HFFc6 (cell line): ENCODE data around the gene NINJ1. TPM values are rescaled to one million over a fixed set of nuclear protein-coding genes. Genes with fewer than 3 reads are reported as not detected.

Experiments
- DNase-seq: peaks from one replicate; pipeline ENCODE4 v3.0.0-alpha.2; 2018
- H3K27ac Mint-ChIP-seq: 2 replicates; pipeline ENCODE4 v1.8.0; 2020; ENCODE audit warnings: mild to moderate bottlenecking, mixed read lengths
- H3K27me3 Mint-ChIP-seq: 2 replicates; pipeline ENCODE4 v1.8.0; 2021; ENCODE audit warnings: mild to moderate bottlenecking, moderate library complexity, mixed read lengths; ENCODE audit not compliant: insufficient read depth
- H3K36me3 Mint-ChIP-seq: 2 replicates; pipeline ENCODE4 v1.8.0; 2021; ENCODE audit warnings: low read depth, mixed read lengths
- H3K4me1 Mint-ChIP-seq: 2 replicates; pipeline ENCODE4 v1.8.0; 2020; ENCODE audit warnings: low read depth, mixed read lengths
- H3K4me3 Mint-ChIP-seq: 2 replicates; pipeline ENCODE4 v1.8.0; 2020; ENCODE audit warnings: mild to moderate bottlenecking, moderate library complexity, mixed read lengths
- H3K9me3 Mint-ChIP-seq: 2 replicates; pipeline ENCODE4 v1.8.0; 2020; ENCODE audit warnings: mild to moderate bottlenecking, mixed read lengths
- CTCF ChIP-seq: fragments of 200-600 bp; sonication (generic); IDR thresholded peaks from 2 replicates; pipeline ENCODE4 v1.5.0; 2021; ENCODE audit warnings: antibody characterized with exemption, mild to moderate bottlenecking
- total RNA-seq, 6 experiments: library from RNA; stranded (reverse); fragmentation: NEBNext Ultra II Directional; extraction: Animal tissue kit (Norgen Biotek cat#: 25700); gene quantifications; 2 replicates in 1 of 6; 3 replicates in 5 of 6; pipeline ENCODE4 v1.2.3, GENCODE V29; 2021

The NINJ1 gene
- total RNA-seq, 6 experiments from 2014 or later: 23.2 to 28.0 (median 25.6) TPM

- Mint-ChIP-seq H3K27ac (no peak overlapping the region), H3K36me3 (no peaks in the 10 kb centered on the region), H3K9me3 (no peaks in the 10 kb centered on the region), H3K27me3 (0 out of 2 replicates have a peak, but pooled peaks cover 1% of the 10 kb centered on the region), H3K4me1 (peaks cover 23% of the 10 kb centered on the region), H3K4me3 (no peak overlapping the region)
- TF ChIP-seq CTCF: no peak
- no peak for DNase-seq
Measured at GRCh38 chr9:93129691-93130500, 4.2 kb downstream of the NINJ1 start.

DNA sequence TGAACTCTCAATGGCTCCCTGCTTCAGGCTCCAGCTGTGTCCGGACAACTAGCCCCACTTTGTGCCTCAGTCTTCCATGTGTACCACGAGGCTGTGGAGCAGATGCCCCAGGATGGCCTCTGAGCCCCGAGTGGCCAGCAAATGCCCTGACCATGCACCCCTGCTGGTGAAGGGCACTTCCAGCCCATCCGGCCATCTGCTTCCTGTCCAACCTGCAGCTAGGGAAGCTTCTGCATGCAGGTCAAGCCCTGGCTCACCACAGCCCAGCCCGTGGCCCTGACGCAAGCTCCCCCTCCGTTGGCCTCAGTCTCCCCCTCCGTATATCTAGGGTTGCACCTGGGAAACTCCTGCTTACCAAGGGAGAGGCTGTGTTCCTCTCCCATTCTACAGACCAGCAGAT lies 4.8 kb downstream of the NINJ1 start:
- DNase-seq: no peak
- Mint-ChIP-seq H3K4me1 (peaks cover 18% of the 10 kb centered on the region), H3K27ac (no peak overlapping the region), H3K36me3 (no peaks in the 10 kb centered on the region), H3K27me3 (0 out of 2 replicates have a peak, but pooled peaks cover 1% of the 10 kb centered on the region), H3K9me3 (no peaks in the 10 kb centered on the region), H3K4me3 (no peak overlapping the region)
- no peak for TF ChIP-seq CTCF

DNA sequence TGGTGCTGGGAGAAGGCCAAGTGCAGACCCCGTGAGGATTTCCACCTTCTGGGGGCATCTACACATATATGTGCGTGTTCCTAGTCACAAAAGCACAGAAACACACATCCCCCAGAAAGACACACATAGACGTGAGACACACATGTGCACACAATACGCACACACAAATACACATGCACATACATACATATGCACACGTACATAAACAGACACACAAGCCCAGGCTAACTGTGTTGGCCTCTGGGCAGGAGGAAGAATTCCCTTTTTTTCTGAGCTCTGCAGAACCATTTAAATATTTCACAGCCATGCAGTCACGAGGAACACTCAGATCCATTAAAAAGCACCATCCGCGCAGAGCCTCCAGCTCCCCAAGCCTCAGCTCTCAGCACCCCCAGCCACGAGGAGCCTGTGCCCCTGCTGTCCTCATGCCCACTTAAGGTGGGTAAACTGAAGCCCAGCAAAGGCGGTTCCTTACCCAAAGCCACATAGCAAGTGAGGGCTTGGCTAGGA lies 5.3 kb downstream of the NINJ1 start:
- TF ChIP-seq CTCF: no peak
- no peak for DNase-seq
- peaks cover 18% of the 10 kb centered on the region for H3K4me1 Mint-ChIP-seq
- 0 out of 2 replicates have a peak, but pooled peaks cover 1% of the 10 kb centered on the region for H3K27me3 Mint-ChIP-seq
- no peaks in the 10 kb centered on the region for H3K36me3 Mint-ChIP-seq
- H3K27ac Mint-ChIP-seq: no peak overlapping the region
- no peak overlapping the region for H3K4me3 Mint-ChIP-seq
- H3K9me3 Mint-ChIP-seq: no peaks in the 10 kb centered on the region

- no peak overlapping the region for H3K27ac Mint-ChIP-seq
- no peaks in the 10 kb centered on the region for H3K9me3 Mint-ChIP-seq
- no peak for DNase-seq
- TF ChIP-seq CTCF: no peak
- 0 out of 2 replicates have a peak, but pooled peaks cover 1% of the 10 kb centered on the region for H3K27me3 Mint-ChIP-seq
- H3K4me3 Mint-ChIP-seq: no peak overlapping the region
- peaks cover 16% of the 10 kb centered on the region for H3K4me1 Mint-ChIP-seq
- H3K36me3 Mint-ChIP-seq: no peaks in the 10 kb centered on the region
Measured at GRCh38 chr9:93128011-93128714, 5.9 kb downstream of the NINJ1 start.

GRCh38 chr9:93127395-93127911 lies 6.6 kb downstream of the NINJ1 start:
- peaks cover 8% of the 10 kb centered on the region for H3K4me1 Mint-ChIP-seq
- H3K27me3 Mint-ChIP-seq: 0 out of 2 replicates have a peak, but pooled peaks cover 1% of the 10 kb centered on the region
- DNase-seq: no peak
- no peaks in the 10 kb centered on the region for H3K9me3 Mint-ChIP-seq
- H3K27ac Mint-ChIP-seq: no peak overlapping the region
- 0 out of 2 replicates have a peak, but pooled peaks have one; percentile 12 for TF ChIP-seq CTCF
- no peak overlapping the region for H3K4me3 Mint-ChIP-seq
- no peaks in the 10 kb centered on the region for H3K36me3 Mint-ChIP-seq
